GM06990 (cell line): ENCODE measurements around the gene ADAM12.
A peak's percentile ranks its signal among the peaks of the same experiment; 100 is the strongest.
"Not testable (repeated sequence)": the region's sequence is repeated elsewhere in the genome, so short reads cannot be mapped to it uniquely, and the experiment has no call there.

ENCODE experiments used
- DNase-seq: peaks from one replicate; pipeline ENCODE4 v3.0.0-alpha.2; 2011; ENCODE audit not compliant: insufficient read length; ENCODE audit errors: extremely low read depth
- H3K27me3 ChIP-seq: replicated peaks from 2 replicates; pipeline ENCODE4 v1.6.0; 2011; ENCODE audit warnings: low read length; ENCODE audit not compliant: control insufficient read depth, insufficient read depth
- H3K36me3 ChIP-seq: 2 replicates; pipeline ENCODE4 v1.5.1; 2011; ENCODE audit warnings: low read length; ENCODE audit not compliant: control insufficient read depth, insufficient read depth
- H3K4me3 ChIP-seq: replicated peaks from 2 replicates; pipeline ENCODE4 v1.5.1; 2011; ENCODE audit warnings: low read depth, mild to moderate bottlenecking, control low read depth, low read length
- CTCF ChIP-seq: IDR thresholded peaks from 2 replicates; pipeline ENCODE4 v1.5.1; 2011; ENCODE audit warnings: low read length, control low read depth, mild to moderate bottlenecking, inconsistent platforms; ENCODE audit not compliant: insufficient read depth, poor library complexity, severe bottlenecking

The ADAM12 gene

DNA sequence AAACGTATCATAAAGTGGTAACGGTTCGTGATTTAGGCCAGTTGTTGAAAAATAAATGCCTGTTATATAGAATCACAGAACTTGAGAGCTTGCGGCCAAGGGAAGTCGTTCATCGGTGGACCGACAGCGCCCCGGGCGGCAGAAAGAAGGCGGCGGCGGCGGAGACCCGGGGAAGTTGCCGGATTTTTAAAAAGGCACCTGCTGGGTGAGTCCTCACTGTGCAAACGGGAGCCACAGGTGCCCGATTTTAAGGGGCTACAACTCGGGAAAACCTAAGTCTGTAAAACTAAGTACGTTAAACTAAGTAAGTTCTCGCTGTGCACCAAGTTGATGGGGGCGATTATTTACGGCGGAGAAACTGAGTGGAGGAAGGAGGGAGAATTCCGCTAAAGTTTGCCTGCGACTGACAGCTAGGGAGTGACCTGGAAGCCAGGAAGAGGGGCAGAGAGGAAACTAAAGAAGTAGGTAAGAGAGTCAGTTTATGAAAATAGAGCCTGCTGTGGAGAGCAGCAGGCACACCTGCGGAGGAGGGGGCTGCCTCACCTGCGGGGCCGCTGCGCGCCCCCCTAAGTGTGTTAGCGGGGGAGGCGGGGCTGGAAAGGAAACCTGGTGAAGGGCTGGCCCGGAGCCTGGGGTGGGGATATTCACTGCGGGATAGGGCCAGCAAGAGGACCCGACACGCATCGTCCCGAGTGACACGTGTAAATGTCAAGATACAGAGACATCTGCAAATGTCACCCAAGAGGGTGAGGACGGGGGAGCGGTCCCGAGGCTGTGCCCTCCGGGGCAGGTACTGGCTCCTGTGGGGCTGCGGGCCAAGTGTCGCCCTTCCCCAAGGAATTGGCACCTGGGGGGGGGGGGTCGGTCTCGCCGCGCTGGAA lies 996 bp downstream of the ADAM12 start:
- Histone ChIP-seq H3K36me3 (no peaks in the 10 kb centered on the region), H3K4me3 (no peak overlapping the region), H3K27me3 (no peaks in the 10 kb centered on the region)
- DNase-seq = peak; percentile 11
- TF ChIP-seq CTCF = no peak

- no peak for TF ChIP-seq CTCF
- DNase-seq = no peak
Measured at GRCh38 chr10:126384269-126384873, 3.9 kb downstream of the ADAM12 start.

GRCh38 chr10:126380352-126381076 lies 7.8 kb downstream of the ADAM12 start:
- no peak for TF ChIP-seq CTCF
- Histone ChIP-seq H3K4me3 (no peak overlapping the region), H3K27me3 (no peaks in the 10 kb centered on the region), H3K36me3 (no peaks in the 10 kb centered on the region)
- no peak for DNase-seq

More at GRCh38 chr10:126384269-126384873, 3.9 kb downstream of the ADAM12 start:
- H3K36me3 ChIP-seq = no peaks in the 10 kb centered on the region
- H3K27me3 ChIP-seq = no peaks in the 10 kb centered on the region
- no peak overlapping the region for H3K4me3 ChIP-seq

- H3K27me3 ChIP-seq, DNase-seq, H3K4me3 ChIP-seq, H3K36me3 ChIP-seq: not testable (repeated sequence)
Measured at GRCh38 chr10:126379166-126379565, 9.1 kb downstream of the ADAM12 start.

- DNase-seq = no peak
- no peak for TF ChIP-seq CTCF
- H3K27me3 ChIP-seq = no peaks in the 10 kb centered on the region
Measured at GRCh38 chr10:126376956-126377355, 11.3 kb downstream of the ADAM12 start.

More at GRCh38 chr10:126376956-126377355, 11.3 kb downstream of the ADAM12 start:
- no peaks in the 10 kb centered on the region for H3K36me3 ChIP-seq
- H3K4me3 ChIP-seq = no peak overlapping the region
